Measurements from ENCODE around the gene ZNF474.

- no peak for TF ChIP-seq CTCF (IDR thresholded peaks at IDR 0.05)
- TF ChIP-seq POLR2AphosphoS5 (IDR thresholded peaks at IDR 0.05), result peak; percentile 42
- no peak for TF ChIP-seq POLR2A (IDR thresholded peaks at IDR 0.05)
Measured at GRCh38 chr5:122154910-122155309, 25.6 kb downstream of the ZNF474 start.

Data from prostate gland (tissue), 2 donors.